LNCAP (cell line): ENCODE data around the gene NR5A2.

Experiments used
- TF ChIP-seq, protein P1 (sequence below): fragments of 450-650 bp; IDR thresholded peaks from 2 replicates; pipeline ENCODE4 v1.5.1; 2017; ENCODE audit warnings: mild to moderate bottlenecking

Gene NR5A2

DNA sequence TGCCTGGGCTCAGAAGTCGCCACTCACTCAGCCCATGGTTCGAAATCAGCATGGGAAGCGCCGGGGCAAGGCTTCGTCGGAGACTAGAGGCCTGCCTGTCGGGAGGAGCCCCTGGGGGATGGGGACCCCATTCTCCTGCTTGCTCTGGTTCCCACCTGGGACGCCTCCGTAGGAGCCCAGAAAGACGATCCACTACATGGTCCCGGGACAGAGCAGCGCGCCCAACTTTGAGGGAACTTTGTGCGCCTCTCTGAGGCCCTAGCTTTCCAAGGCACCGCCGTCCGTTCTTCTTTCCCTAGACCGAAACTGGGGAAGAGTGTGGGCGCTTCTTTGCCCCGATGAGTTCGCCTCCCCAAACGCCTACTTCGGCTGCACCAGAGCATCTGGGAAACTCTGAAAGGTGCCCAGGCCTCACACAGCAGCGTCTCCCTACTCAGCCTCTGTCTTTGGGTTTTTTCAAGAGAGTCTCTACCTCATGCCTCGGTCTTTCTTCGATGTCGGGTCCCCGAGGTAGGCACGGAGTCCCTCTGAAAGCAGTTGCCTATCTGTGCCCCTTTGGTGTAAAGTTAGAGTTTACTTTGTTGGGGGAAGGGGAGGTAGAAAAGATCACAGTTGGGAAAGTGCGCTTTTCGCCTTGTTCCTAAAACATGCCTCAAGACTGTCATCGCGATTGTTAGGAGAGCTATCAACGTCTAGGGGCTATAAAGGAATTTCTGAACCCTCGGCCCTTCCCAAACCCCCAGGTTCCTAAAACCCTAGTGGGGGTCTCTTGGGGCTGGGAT, 14.0 kb downstream of the NR5A2 start:
- TF ChIP-seq, protein P1, sequence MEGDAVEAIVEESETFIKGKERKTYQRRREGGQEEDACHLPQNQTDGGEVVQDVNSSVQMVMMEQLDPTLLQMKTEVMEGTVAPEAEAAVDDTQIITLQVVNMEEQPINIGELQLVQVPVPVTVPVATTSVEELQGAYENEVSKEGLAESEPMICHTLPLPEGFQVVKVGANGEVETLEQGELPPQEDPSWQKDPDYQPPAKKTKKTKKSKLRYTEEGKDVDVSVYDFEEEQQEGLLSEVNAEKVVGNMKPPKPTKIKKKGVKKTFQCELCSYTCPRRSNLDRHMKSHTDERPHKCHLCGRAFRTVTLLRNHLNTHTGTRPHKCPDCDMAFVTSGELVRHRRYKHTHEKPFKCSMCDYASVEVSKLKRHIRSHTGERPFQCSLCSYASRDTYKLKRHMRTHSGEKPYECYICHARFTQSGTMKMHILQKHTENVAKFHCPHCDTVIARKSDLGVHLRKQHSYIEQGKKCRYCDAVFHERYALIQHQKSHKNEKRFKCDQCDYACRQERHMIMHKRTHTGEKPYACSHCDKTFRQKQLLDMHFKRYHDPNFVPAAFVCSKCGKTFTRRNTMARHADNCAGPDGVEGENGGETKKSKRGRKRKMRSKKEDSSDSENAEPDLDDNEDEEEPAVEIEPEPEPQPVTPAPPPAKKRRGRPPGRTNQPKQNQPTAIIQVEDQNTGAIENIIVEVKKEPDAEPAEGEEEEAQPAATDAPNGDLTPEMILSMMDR, result no peak

DNA sequence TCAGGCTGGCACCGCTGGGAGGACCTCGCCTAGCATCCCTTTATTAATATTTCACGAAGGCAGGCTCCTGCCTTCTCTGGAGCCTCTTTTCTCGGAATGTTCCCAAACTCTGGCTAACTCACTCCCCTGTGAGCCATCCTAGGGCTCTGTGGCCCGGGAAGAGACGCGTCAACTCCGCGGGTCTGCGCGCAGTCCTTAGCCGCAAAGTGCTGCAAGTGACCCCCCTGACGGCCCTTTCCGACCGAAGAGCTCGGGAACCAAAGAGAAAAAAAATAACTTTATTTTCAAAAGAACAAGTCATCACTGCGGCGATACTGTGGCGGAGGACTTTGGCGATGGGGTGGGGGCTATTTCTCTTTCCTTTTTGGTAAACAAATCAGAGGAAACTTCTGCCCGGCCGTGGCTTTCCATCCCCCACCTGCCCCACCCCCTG, 14.6 kb downstream of the NR5A2 start:
- TF ChIP-seq, protein P1, result no peak

DNA sequence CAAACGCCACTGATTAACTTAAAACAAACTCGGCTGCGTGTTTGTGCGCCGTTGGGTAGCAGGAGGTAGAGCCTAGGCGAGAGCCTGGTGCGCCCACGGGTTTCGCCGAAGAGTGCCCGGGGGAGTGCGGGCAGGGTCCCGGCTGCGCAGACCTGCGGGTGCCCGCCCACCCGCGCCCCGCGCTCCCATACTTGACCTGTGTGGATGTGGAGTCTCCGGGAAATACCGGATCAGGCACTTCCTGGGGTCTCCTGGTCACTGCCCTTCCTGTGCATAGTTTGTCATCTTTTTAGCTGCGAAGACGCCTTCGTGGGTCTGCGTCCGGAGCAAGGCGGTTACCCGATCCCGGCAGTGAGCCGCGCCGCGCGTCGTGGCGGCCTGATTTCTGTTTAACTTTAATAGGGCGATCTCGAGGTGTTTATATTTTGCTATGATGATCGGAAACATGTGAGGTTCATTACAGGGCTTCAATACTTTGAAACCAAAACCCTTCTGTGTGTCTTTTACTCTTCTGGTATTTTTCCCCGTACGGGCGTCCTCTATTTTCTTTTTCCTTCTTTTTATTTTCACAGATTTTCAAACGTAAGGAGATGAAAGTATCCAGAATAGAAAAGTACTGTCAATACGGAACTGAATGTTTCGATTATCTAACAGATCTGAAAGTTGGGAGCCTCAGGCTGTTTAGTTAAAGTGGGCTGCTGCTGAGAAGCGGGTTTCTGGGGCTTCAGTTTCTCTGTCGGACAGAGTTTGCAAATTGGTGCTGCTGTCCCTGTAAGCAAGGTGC, 15.2 kb downstream of the NR5A2 start:
- TF ChIP-seq, protein P1, result no peak

DNA sequence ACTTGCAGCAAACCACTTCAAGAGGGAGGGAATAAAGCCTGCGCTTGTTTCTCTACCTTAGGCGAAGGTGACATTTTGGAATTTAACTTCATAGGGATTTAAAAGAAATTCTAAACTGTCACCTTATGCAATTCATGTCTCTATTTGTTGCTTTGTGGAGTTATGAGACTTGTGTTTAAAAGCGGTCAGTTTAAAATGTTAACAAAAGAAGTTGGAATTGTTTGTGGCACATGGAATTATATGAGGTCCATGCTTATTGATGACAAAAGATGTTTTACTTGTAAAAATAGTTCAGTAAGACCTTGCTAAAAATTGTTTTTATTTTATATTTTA, 15.8 kb downstream of the NR5A2 start:
- TF ChIP-seq, protein P1, result no peak

DNA sequence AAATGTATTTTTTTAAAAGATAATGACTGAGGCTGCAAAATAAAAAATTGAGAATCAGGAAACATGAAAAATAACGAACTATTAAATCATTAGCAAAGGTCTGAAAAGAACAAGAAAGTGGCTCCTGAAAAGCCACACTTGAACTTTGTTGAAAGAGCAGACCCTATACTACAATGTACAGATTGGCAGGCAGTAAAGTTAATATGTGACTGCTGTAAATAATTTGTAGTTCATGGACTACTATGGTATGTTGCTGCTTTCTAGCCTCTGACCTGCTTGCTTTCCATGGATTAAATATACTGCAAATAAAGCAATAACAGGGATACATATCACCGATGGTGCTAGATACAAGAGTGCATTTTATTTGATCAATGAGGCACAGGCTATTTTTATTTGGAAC, 18.6 kb downstream of the NR5A2 start:
- TF ChIP-seq, protein P1, result no peak

DNA sequence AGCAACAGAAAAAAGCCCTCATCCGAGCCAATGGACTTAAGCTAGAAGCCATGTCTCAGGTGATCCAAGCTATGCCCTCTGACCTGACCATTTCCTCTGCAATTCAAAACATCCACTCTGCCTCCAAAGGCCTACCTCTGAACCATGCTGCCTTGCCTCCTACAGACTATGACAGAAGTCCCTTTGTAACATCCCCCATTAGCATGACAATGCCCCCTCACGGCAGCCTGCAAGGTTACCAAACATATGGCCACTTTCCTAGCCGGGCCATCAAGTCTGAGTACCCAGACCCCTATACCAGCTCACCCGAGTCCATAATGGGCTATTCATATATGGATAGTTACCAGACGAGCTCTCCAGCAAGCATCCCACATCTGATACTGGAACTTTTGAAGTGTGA, 20.7 kb downstream of the NR5A2 start:
- TF ChIP-seq, protein P1, result no peak

DNA sequence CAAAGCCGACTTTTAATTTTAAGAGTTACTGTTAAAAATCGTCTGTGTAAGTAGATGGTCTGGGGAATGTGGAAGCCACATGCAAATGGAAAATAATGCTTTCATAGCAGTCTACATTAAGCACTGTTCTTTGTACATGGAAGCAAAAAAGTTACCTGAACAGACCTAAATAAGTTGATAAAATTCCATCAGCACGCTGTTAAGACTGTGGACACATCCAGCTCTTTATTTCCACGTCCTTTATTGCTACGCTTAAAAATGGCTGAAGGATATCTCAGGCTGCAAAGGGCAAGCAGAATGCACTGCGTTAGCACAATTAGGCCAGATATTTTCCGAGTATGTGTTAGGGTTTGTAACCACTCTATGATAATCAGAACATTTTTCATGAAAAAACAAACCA, 22.3 kb downstream of the NR5A2 start:
- TF ChIP-seq, protein P1, result no peak
